Smooth muscle cell (in vitro differentiated cells): ENCODE results near the gene SIM1. TPM values are rescaled to one million over a fixed set of nuclear protein-coding genes. Genes with fewer than 3 reads are reported as not detected.

ENCODE experiments used
- DNase-seq: peaks from one replicate; lab custom pipeline; 2025; ENCODE audit not compliant: unreplicated experiment; lab: John Stamatoyannopoulos, UW
- H2AFZ ChIP-seq: fragments of 200-600 bp; sonication (generic); 2 replicates; pipeline ENCODE4 v1.6.0; 2016; ENCODE audit warnings: antibody characterized with exemption, low read depth, mild to moderate bottlenecking
- H3F3A ChIP-seq: fragments of 200-600 bp; sonication (generic); 2 replicates; pipeline ENCODE4 v1.6.0; 2017; ENCODE audit warnings: antibody characterized with exemption, low read depth
- H3K27ac ChIP-seq: fragments of 200-600 bp; sonication (generic); 2 replicates; pipeline ENCODE4 v1.5.1; 2016; ENCODE audit warnings: low read depth, mild to moderate bottlenecking
- H3K27me3 ChIP-seq: fragments of 200-600 bp; sonication (generic); 2 replicates; pipeline ENCODE4 v1.6.1; 2016; ENCODE audit warnings: low read depth, mild to moderate bottlenecking
- H3K36me3 ChIP-seq: fragments of 200-600 bp; sonication (generic); 2 replicates; pipeline ENCODE4 v1.5.1; 2016; ENCODE audit warnings: low read depth
- H3K4me1 ChIP-seq: fragments of 200-600 bp; sonication (generic); 2 replicates; pipeline ENCODE4 v1.5.1; 2016; ENCODE audit warnings: low read depth
- H3K4me2 ChIP-seq: fragments of 200-600 bp; sonication (generic); 2 replicates; pipeline ENCODE4 v1.6.0; 2016; ENCODE audit warnings: mild to moderate bottlenecking
- H3K4me3 ChIP-seq: fragments of 200-600 bp; sonication (generic); 2 replicates; pipeline ENCODE4 v1.5.1; 2016; ENCODE audit warnings: mild to moderate bottlenecking
- H3K79me2 ChIP-seq: fragments of 200-600 bp; sonication (generic); 2 replicates; pipeline ENCODE4 v1.6.0; 2016; ENCODE audit warnings: low read depth, mild to moderate bottlenecking
- H3K9ac ChIP-seq: fragments of 200-600 bp; sonication (generic); 2 replicates; pipeline ENCODE4 v1.6.0; 2016; ENCODE audit warnings: low read depth
- H3K9me3 ChIP-seq: fragments of 200-600 bp; sonication (generic); replicated peaks from 2 replicates; pipeline ENCODE4 v1.5.1; 2016; ENCODE audit warnings: low read depth
- H4K20me1 ChIP-seq: fragments of 200-600 bp; sonication (generic); 2 replicates; pipeline ENCODE4 v1.6.0; 2016; ENCODE audit warnings: low read depth
- CTCF ChIP-seq: fragments of 200-600 bp; sonication (generic); IDR thresholded peaks from 2 replicates; pipeline ENCODE4 v1.5.1; 2017; ENCODE audit warnings: borderline replicate concordance, mild to moderate bottlenecking, antibody characterized with exemption; ENCODE audit not compliant: insufficient read depth, poor library complexity, severe bottlenecking
- WGBS: methylation state at CpG from one replicate; pipeline ENCODE4 v1.1.7; 2016; ENCODE audit warnings: low lambda C conversion rate; 5-methylcytosine and 5-hydroxymethylcytosine counted together
- polyA plus RNA-seq: library from polyadenylated mRNA; unstranded; fragments of >200 nt; fragmentation: Nextera tagmentation; extraction: Ambion mirVana; gene quantifications from 2 replicates; pipeline ENCODE4 v1.2.1, GENCODE V29; 2016
- total RNA-seq: library from RNA; depleted of rRNA; stranded (reverse); fragments of >200 nt; gene quantifications from 2 replicates; pipeline ENCODE4 v1.2.3, GENCODE V29; 2014

Gene SIM1
- total and polyA plus RNA-seq, 2 experiments from 2014 or later = not detected

DNA sequence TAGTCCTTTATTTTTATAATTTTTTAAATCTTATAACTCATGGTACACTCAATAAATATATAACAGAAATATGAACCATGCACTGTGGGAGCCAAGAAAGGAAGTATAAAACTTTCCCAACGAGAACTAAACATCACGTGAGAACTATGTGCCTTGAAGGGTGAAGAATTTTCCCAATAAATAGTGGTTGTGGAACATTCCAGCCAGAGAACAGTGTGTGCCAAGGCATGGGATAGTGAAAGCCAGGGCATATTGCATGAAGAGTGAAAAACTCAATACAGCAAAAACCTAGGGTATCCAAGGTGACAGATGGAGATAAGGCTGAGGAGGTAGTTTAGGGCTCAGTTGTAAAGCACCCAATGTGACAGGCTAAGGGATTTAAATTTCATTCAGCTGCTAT is 86.1 kb downstream of the SIM1 start:
- Histone ChIP-seq H3K9ac (no peak overlapping the region), H2AFZ (no peak overlapping the region), H3K4me1 (no peaks in the 10 kb centered on the region), H3K36me3 (no peaks in the 10 kb centered on the region), H3K79me2 (no peaks in the 10 kb centered on the region), H3K9me3 (no peaks in the 10 kb centered on the region), H3K4me3 (no peak overlapping the region), H3K4me2 (no peak overlapping the region), H3K27me3 (no peaks in the 10 kb centered on the region), H4K20me1 (no peaks in the 10 kb centered on the region), H3F3A (no peaks in the 10 kb centered on the region), H3K27ac (no peak overlapping the region)
- no peak for DNase-seq
- TF ChIP-seq CTCF = no peak
- WGBS = 84% methylated on average over 2 of the region's 2 CpGs

DNA sequence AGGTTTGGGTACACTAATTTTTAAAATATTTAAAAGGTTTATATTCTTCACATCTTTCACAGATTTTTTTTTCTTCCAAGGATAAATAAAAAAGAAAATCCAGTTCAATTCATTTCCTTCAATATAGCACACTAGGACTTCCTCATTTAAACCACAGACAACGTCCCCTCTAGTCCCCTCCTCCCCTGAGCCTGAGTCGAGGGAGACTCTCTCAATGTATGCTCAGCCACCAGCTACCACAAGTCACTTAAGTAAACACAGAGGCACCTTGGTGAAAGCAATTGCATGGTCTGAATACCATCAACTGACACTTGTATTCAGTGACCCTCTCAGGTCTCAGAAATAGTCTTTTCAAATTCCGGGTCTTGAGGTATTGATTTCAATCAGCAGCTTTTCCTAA is 88.6 kb downstream of the SIM1 start:
- TF ChIP-seq CTCF = no peak
- no peak for DNase-seq
- WGBS = 40% methylated on average over 3 of the region's 3 CpGs
- Histone ChIP-seq H3K4me2 (no peak overlapping the region), H3K27ac (no peak overlapping the region), H4K20me1 (no peaks in the 10 kb centered on the region), H2AFZ (no peak overlapping the region), H3K79me2 (no peaks in the 10 kb centered on the region), H3K36me3 (no peaks in the 10 kb centered on the region), H3K9ac (no peak overlapping the region), H3F3A (no peaks in the 10 kb centered on the region), H3K9me3 (no peaks in the 10 kb centered on the region), H3K4me3 (no peak overlapping the region), H3K4me1 (peaks cover 3% of the 10 kb centered on the region), H3K27me3 (no peaks in the 10 kb centered on the region)

- Histone ChIP-seq H3K27me3 (no peaks in the 10 kb centered on the region), H2AFZ (no peak overlapping the region), H3K27ac (no peak overlapping the region)
Observed at GRCh38 chr6:100372326-100373091, 92.2 kb downstream of the SIM1 start.

More at GRCh38 chr6:100372326-100373091, 92.2 kb downstream of the SIM1 start:
- Histone ChIP-seq H3K4me2 (no peak overlapping the region), H4K20me1 (no peaks in the 10 kb centered on the region), H3K36me3 (no peaks in the 10 kb centered on the region), H3K79me2 (no peaks in the 10 kb centered on the region), H3K9me3 (no peaks in the 10 kb centered on the region), H3K4me1 (peaks cover 3% of the 10 kb centered on the region), H3F3A (no peaks in the 10 kb centered on the region), H3K4me3 (no peak overlapping the region), H3K9ac (no peak overlapping the region)
- no peak for TF ChIP-seq CTCF
- 68% methylated on average over 11 of the region's 11 CpGs for WGBS
- no peak for DNase-seq
